ENCODE measurements around the gene CALR. TPM values are rescaled to one million over a fixed set of nuclear protein-coding genes. Genes with fewer than 3 reads are reported as not detected.

Gene CALR
- polyA plus RNA-seq, 2 of the 4 experiments (the other 2 are of a cell fraction): 419 to 494 TPM

- Histone ChIP-seq H3K4me1 (peaks cover 25% of the 10 kb centered on the region; the same call in 2 of the 3 replicates), H3K4me3 (no peak overlapping the region), H3K27ac (no peak overlapping the region), H3K9me3 (no peaks in the 10 kb centered on the region), H3K4me2 (no peak overlapping the region)
- POLR2A ChIA-PET: interaction anchor here (0.6 kb wide), 1 partner anchor 9 kb away, joined by 3 read pairs; no protein-coding TSS in a partner anchor
- 64% methylated on average over 9 of the region's 12 CpGs for WGBS (ENCODE audit: missing lambda C conversion rate)
- TF ChIP-seq NPAS2 (CRISPR knock-in tag; IDR thresholded peaks at IDR 0.05; ENCODE audit: borderline replicate concordance): no peak
- TF ChIP-seq CHD2 (IDR thresholded peaks at IDR 0.05; ENCODE audit: low read length, partially characterized antibody): no peak
- TF ChIP-seq HOXA7 (CRISPR knock-in tag; IDR thresholded peaks at IDR 0.05): no peak
- no peak for TF ChIP-seq ZC3H11A (IDR thresholded peaks at IDR 0.05)
- no peak for TF ChIP-seq RFX5 (IDR thresholded peaks at IDR 0.05)
- no peak for TF ChIP-seq FOSB (CRISPR knock-in tag; IDR thresholded peaks at IDR 0.05)
- no peak for TF ChIP-seq EHF (CRISPR knock-in tag; IDR thresholded peaks at IDR 0.05)
- TF ChIP-seq EP300 (IDR thresholded peaks at IDR 0.05): no peak
- TF ChIP-seq MAFK (IDR thresholded peaks at IDR 0.05; ENCODE audit: partially characterized antibody): no peak
- no peak for TF ChIP-seq HEYL (CRISPR knock-in tag; IDR thresholded peaks at IDR 0.05)
- TF ChIP-seq FOXS1 (CRISPR knock-in tag; IDR thresholded peaks at IDR 0.05): no peak
- CTCF ChIA-PET: interaction anchor here (2.2 to 5.7 kb wide), 2 partner anchors 12 to 24 kb away, joined by 6 to 43 read pairs; no protein-coding TSS in a partner anchor
- FAIRE-seq (no peak), ATAC-seq (no peak), DNase-seq (ENCODE audit: low read depth in 1 of 2, low spot score in 1 of 2) (no peak)
Measured at GRCh38 chr19:12952488-12953137, 14.2 kb downstream of the CALR start.

DNA sequence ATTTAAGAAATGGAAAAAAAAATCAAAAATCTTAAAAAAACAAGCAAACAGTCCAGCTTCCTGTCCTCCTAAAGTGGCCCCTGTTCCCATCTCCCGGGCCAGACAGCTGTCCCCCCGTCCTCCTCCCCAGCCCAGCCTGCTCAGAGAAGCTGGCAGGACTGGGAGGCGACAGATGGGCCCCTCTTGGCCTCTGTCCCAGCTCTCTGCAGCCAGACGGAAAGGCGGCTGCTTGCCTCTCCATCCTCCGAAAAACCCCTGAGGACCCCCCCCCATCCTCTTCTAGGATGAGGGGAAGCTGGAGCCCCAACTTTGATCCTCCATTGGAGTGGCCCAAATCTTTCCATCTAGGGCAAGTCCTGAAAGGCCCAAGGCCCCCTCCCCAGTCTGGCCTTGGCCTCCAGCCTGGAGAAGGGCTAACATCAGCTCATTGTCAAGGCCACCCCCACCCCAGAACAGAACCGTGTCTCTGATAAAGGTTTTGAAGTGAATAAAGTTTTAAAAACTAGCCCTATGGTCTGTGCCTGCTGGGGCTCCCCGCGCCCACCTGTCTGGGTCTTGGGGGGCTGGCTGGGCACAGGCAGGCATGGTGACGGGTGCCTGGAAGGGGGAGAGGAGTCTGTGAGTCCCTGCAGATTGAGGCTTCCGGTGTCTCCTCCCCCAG lies 14.9 kb downstream of the CALR start:
- Histone ChIP-seq H3K9me3 (no peaks in the 10 kb centered on the region), H3K4me2 (no peak overlapping the region), H3K4me1 (peaks cover 21% of the 10 kb centered on the region; the same call in 2 of the 3 replicates), H3K4me3 (no peak overlapping the region), H3K27ac (peak overlapping the region in 1 of 2 experiments; percentile 24; a peak in 1 of 6 replicates)
- WGBS (ENCODE audit: missing lambda C conversion rate): 79% methylated on average over 8 of the region's 11 CpGs
- POLR2A ChIA-PET: interaction anchor here (0.6 kb wide), 1 partner anchor 8 kb away, joined by 3 read pairs; no protein-coding TSS in a partner anchor
- ATAC-seq (no peak), DNase-seq (ENCODE audit: low read depth in 1 of 2, low spot score in 1 of 2) (no peak), FAIRE-seq (no peak)
- TF ChIP-seq ZFP36 (IDR thresholded peaks at IDR 0.05; ENCODE audit: borderline replicate concordance, partially characterized antibody): no peak
- no peak for TF ChIP-seq CHD2 (IDR thresholded peaks at IDR 0.05; ENCODE audit: low read length, partially characterized antibody)
- TF ChIP-seq EP300 (IDR thresholded peaks at IDR 0.05): no peak
- no peak for TF ChIP-seq HOXB13 (CRISPR knock-in tag; IDR thresholded peaks at IDR 0.05; ENCODE audit: low read depth)
- TF ChIP-seq, protein P1, sequence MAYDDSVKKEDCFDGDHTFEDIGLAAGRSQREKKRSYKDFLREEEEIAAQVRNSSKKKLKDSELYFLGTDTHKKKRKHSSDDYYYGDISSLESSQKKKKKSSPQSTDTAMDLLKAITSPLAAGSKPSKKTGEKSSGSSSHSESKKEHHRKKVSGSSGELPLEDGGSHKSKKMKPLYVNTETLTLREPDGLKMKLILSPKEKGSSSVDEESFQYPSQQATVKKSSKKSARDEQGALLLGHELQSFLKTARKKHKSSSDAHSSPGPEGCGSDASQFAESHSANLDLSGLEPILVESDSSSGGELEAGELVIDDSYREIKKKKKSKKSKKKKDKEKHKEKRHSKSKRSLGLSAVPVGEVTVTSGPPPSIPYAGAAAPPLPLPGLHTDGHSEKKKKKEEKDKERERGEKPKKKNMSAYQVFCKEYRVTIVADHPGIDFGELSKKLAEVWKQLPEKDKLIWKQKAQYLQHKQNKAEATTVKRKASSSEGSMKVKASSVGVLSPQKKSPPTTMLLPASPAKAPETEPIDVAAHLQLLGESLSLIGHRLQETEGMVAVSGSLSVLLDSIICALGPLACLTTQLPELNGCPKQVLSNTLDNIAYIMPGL (CRISPR knock-in tag; IDR thresholded peaks at IDR 0.05; ENCODE audit: borderline replicate concordance): no peak
- no peak for TF ChIP-seq MYC (IDR thresholded peaks at IDR 0.05; ENCODE audit: borderline replicate concordance, low read length)
- TF ChIP-seq, protein P2, sequence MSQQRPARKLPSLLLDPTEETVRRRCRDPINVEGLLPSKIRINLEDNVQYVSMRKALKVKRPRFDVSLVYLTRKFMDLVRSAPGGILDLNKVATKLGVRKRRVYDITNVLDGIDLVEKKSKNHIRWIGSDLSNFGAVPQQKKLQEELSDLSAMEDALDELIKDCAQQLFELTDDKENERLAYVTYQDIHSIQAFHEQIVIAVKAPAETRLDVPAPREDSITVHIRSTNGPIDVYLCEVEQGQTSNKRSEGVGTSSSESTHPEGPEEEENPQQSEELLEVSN (IDR thresholded peaks at IDR 0.05; ENCODE audit: borderline replicate concordance, low read depth): no peak
- no peak for TF ChIP-seq JUN (IDR thresholded peaks at IDR 0.05)
- no peak for TF ChIP-seq GATA3 (IDR thresholded peaks at IDR 0.05; ENCODE audit: borderline replicate concordance)
- no peak for TF ChIP-seq ZNF302 (CRISPR knock-in tag; IDR thresholded peaks at IDR 0.05)
- CTCF ChIA-PET: interaction anchor here (2.2 to 5.7 kb wide), 2 partner anchors 12 to 23 kb away, joined by 6 to 43 read pairs; no protein-coding TSS in a partner anchor
